HG03108 (cell line): Measurements from ENCODE around the gene HOXD10.

Experiments
- ATAC-seq: cut with Tn5 transposase; IDR thresholded peaks from one replicate; pipeline ENCODE4 v1.9.1; 2021; ENCODE audit warnings: moderate library complexity; ENCODE audit not compliant: unreplicated experiment

Gene HOXD10

DNA sequence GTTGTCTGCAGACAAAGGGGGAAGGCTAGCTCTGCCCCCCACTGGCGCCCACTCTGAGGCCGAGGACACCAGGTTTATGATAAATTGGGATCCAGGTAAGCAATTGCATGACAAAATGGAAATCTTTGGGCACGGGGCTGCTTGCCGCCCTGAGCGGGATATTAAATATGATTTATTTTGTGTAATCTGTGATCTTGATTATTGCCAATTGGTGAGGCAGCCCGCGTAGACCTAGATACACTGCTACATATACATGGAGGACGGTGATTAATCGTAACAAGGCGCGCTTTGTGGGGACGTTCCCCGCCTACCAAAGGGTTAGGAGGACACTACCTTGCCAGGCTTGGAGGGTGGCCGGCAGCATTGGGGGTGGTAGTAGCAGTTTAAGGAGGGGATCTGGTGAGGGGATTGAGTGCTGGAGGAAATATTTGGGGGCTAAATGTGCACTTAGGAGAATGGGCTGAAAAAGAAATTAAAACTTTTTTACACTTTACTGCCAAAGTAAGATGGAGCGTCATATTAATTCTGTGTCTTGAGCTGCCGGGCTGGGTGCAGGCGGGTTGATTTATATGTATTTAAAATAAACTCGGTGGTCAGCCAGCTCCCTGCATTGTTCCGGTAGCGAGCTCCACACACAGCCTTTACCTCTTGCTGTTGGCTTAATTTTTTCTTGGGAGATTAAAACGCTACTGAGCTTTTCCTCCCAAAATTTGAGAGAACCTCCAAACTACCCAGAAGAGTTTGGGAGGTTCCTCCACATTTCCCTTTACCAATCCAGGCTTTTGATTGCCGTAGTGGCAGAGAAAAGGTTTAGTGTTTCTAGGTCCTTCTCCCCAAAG lies 44.6 kb downstream of the HOXD10 start:
- ATAC-seq = no peak

GRCh38 chr2:176161825-176162626 lies 45.4 kb downstream of the HOXD10 start:
- ATAC-seq = no peak

DNA sequence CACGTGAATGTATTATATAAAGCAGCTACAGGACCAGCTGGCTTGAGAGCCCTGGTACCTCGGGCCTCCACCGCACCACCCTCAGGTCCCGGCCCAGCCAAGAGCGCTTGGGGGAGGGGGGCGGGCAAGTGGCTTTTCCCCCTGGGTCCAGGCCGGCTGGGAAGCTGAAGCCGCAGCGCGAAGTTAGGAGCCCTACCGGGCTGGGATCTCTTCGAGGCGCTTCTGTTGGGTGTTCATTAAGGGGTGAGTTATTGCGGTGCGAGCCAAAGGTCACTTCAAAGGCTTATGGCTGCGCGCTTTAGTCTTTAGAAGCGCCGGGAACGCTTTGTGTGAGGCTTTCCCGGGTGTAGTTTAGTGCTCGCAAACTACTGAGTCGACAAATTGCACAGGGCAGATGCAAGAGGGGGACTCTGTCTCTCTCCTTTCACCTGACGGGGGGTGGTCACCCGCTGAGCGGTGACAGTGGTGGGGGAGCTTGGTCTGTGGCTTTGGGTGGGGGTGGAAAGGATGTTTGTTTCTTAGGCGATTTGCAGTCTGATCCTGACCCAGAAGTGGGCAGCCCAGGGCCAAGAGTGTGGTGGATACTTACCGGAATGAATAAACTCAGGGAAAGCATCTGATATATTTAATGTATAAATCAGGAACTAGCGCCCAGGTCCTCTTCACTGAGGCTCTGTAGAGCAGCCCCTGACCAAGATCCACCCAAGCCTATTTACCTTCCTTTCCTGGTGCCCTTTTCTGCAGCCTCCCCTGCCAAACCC lies 46.5 kb downstream of the HOXD10 start:
- ATAC-seq = no peak

GRCh38 chr2:176163672-176164056 lies 47.1 kb downstream of the HOXD10 start:
- ATAC-seq = no peak

DNA sequence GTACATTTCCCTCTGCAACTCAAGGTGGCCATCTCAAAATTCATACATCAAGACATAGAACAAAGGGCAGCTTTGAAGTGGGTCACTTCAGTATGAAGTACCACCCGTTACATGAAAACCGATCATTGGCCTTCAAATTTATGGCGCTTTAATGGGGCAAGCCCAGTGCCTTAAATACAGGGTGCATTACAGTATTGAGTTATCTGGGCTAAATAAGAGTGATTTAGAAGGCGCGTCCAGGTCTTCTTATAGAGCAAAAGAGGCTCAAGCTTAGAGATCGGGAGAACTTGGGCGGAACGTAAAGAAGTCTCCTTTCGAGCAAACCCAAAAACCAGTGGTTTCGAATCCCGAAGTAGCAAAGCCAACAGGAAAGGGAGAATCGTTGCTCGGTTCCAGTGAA lies 47.6 kb downstream of the HOXD10 start:
- no peak for ATAC-seq

DNA sequence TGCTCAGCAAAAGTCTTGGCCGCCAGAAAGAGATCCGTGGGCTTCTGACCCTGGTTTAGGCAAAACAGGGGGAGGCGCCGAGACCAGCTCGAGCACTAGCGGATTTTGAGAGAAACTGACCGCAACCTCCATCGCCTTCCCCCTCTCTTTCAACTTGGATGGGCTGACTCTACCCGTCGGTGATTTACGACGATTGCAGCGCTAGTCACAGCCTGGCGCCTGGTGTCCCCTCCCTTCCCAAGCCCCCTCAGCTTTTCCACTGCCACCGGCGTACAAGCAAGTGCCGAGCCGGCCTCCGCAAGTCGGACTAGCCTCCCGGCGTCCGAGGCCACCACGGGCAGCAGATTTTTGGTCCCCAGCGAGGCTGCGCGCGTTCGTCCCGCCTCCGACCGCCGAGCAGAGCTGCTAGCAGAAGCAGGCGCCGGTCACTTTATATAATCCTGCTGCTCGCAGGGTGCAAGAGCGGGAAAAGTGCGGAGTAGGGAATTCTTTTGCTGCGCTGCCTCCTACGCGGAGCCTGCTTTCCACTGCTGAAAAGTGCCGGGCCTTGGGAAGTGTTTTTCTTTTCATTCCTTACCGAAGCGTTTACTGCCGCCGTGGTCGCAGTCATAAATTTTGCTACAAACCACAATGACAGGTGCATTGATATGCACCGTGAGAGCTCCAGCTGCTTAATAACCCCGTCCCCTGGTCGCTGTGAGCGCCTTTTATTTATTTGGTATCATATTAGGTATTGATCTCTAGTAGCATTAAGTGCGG lies 48.2 kb downstream of the HOXD10 start:
- no peak for ATAC-seq

DNA sequence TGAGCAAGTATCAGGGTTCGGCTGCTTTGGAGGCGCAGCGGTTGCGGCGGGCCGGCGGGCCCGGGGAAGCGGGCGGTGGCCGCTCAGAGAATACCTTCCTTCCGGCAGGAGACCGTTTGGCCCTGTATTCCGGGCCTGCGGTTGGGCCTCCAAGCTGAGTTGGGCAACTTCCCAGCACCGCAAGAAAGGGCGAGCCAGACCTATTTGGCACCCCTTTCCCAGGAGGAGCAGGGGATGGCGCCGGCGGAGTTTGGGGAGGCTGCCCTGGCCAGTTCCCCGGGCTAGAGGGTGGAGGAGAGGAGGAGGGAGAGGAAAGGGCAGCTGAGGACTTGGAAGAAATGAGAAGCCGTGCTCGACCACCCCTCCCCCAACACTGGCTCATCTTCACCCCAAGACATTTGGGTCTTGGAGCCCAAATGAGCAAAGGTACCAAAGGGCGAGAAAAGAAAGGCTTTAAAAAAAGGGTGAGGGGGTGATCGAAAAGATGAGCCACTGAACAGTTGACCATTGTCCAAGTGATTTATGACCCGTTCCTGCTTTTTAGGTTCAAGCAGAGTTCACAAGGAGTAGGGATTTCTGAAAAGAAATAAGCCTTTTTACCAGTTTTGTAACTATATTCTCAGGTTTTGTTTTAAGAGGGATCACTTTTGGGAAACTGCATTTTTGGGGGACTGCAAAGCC lies 48.9 kb downstream of the HOXD10 start:
- no peak for ATAC-seq

- no peak for ATAC-seq
Observed at GRCh38 chr2:176166272-176166671, 49.7 kb downstream of the HOXD10 start.

DNA sequence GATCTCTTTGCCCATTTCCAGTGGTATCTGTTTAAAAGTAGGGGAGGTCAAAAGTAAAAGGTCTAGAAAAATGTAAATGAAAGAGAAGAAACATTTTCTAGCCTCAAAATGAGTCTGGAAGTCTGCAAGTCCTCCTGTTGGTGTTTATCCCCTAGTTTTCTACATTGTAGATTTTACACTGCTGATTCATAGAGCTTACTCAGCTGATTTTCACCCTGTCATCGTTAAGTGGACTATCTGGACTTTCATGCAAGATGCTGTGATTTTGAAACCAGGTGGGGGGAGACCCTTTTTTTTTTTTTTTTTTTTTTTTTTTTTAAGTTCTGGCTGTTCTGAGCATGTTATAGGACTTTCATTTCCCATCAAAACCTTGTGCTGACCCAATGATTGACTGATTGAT lies 50.8 kb downstream of the HOXD10 start:
- no peak for ATAC-seq

DNA sequence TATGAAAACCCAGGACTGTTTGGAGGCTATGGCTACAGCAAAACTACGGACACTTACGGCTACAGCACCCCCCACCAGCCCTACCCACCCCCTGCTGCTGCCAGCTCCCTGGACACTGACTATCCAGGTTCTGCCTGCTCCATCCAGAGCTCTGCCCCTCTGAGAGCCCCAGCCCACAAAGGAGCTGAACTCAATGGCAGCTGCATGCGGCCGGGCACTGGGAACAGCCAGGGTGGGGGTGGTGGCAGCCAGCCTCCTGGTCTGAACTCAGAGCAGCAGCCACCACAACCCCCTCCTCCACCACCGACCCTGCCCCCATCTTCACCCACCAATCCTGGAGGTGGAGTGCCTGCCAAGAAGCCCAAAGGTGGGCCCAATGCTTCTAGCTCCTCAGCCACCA lies 52.6 kb downstream of the HOXD10 start:
- no peak for ATAC-seq
